OCI-LY3 (cell line): Measurements from ENCODE around the gene PLEKHA8.
A peak's percentile ranks its signal among the peaks of the same experiment; 100 is the strongest.

Source experiments
- H2AFZ ChIP-seq: fragments of 200-600, 300-600 bp; shearing (Covaris generic); 2 replicates; pipeline ENCODE4 v1.6.0; 2014; ENCODE audit warnings: antibody characterized with exemption, low read depth, low read length
- H3K27ac ChIP-seq: fragments of 200-600, 300-600 bp; sonication (generic); 2 replicates; pipeline ENCODE4 v1.5.1; 2014; ENCODE audit warnings: mild to moderate bottlenecking, low read length, moderate library complexity, mixed read lengths
- H3K27me3 ChIP-seq: fragments of 200-600, 300-600 bp; sonication (generic); 2 replicates; pipeline ENCODE4 v1.6.1; 2014; ENCODE audit warnings: low read depth, low read length, mixed read lengths
- H3K36me3 ChIP-seq: fragments of 200-600, 300-600 bp; sonication (generic); replicated peaks from 2 replicates; pipeline ENCODE3; 2014; ENCODE audit warnings: low read depth, low read length, mixed read lengths
- H3K4me1 ChIP-seq: fragments of 300-600, 200-600 bp; sonication (generic); 2 replicates; pipeline ENCODE4 v1.6.1; 2014; ENCODE audit warnings: low read length, mixed read lengths
- H3K4me2 ChIP-seq: fragments of 200-600, 300-600 bp; sonication (generic); 2 replicates; pipeline ENCODE4 v1.6.1; 2014; ENCODE audit warnings: low read length, mixed read lengths
- H3K4me3 ChIP-seq: fragments of 300-600, 200-600 bp; sonication (generic); 2 replicates; pipeline ENCODE4 v1.5.1; 2014; ENCODE audit warnings: antibody characterized with exemption, mild to moderate bottlenecking, low read length, moderate library complexity
- H3K79me2 ChIP-seq: fragments of 300-600, 200-600 bp; shearing (Covaris generic); 2 replicates; pipeline ENCODE4 v1.6.1; 2014; ENCODE audit warnings: mild to moderate bottlenecking, low read length, mixed read lengths
- H3K9ac ChIP-seq: fragments of 300-600, 200-600 bp; shearing (Covaris generic); 2 replicates; pipeline ENCODE4 v1.6.0; 2014; ENCODE audit warnings: mild to moderate bottlenecking, low read length, moderate library complexity
- H3K9me3 ChIP-seq: fragments of 200-600, 300-600 bp; shearing (Covaris generic); 2 replicates; pipeline ENCODE4 v1.6.1; 2014; ENCODE audit warnings: low read length, mixed read lengths; ENCODE audit not compliant: insufficient read depth
- H4K20me1 ChIP-seq: fragments of 200-600, 300-600 bp; sonication (generic); 2 replicates; pipeline ENCODE4 v1.6.1; 2016; ENCODE audit warnings: low read length, mixed read lengths; ENCODE audit not compliant: insufficient read depth
- CTCF ChIP-seq: fragments of 200-600, 300-600 bp; sonication (generic); IDR thresholded peaks from 2 replicates; pipeline ENCODE4 v1.5.1; 2014; ENCODE audit warnings: antibody characterized with exemption, low read length, low read depth
- EZH2phosphoT487 ChIP-seq: fragments of 200-600 bp; shearing (Covaris generic); IDR thresholded peaks from 2 replicates; pipeline ENCODE4 v1.6.1; 2018; ENCODE audit warnings: antibody characterized with exemption, mixed run types, low read depth

PLEKHA8 gene

GRCh38 chr7:30047124-30047523 lies 18.9 kb downstream of the PLEKHA8 start:
- H4K20me1 ChIP-seq = peaks cover 9% of the 10 kb centered on the region; the same call in 1 of the 2 replicates
- H3K79me2 ChIP-seq = 0 out of 2 replicates have a peak, but pooled peaks cover 3% of the 10 kb centered on the region
- H3K4me3 ChIP-seq = no peak overlapping the region
- peaks cover 11% of the 10 kb centered on the region for H3K4me1 ChIP-seq
- peaks cover 16% of the 10 kb centered on the region for H3K36me3 ChIP-seq
- H3K27me3 ChIP-seq = no peaks in the 10 kb centered on the region
- H2AFZ ChIP-seq = no peak overlapping the region
- no peak overlapping the region for H3K4me2 ChIP-seq
- H3K27ac ChIP-seq = no peak overlapping the region
- no peaks in the 10 kb centered on the region for H3K9me3 ChIP-seq
- TF ChIP-seq EZH2phosphoT487 = no peak
- TF ChIP-seq CTCF = no peak
- H3K9ac ChIP-seq = no peak overlapping the region

GRCh38 chr7:30048582-30048981 lies 20.4 kb downstream of the PLEKHA8 start:
- Histone ChIP-seq H3K27ac (no peak overlapping the region), H3K36me3 (peaks cover 16% of the 10 kb centered on the region), H3K79me2 (no peaks in the 10 kb centered on the region), H3K27me3 (no peaks in the 10 kb centered on the region), H3K9ac (no peak overlapping the region), H3K4me2 (peak overlapping the region; percentile 12; the same call in 1 of the 2 replicates), H3K4me1 (peaks cover 11% of the 10 kb centered on the region), H3K4me3 (no peak overlapping the region), H3K9me3 (no peaks in the 10 kb centered on the region), H2AFZ (no peak overlapping the region), H4K20me1 (0 out of 2 replicates have a peak, but pooled peaks cover 5% of the 10 kb centered on the region)
- no peak for TF ChIP-seq EZH2phosphoT487
- TF ChIP-seq CTCF = no peak

- 0 out of 2 replicates have a peak, but pooled peaks cover 4% of the 10 kb centered on the region for H4K20me1 ChIP-seq
- no peak overlapping the region for H3K27ac ChIP-seq
- no peaks in the 10 kb centered on the region for H3K9me3 ChIP-seq
- no peak overlapping the region for H3K4me3 ChIP-seq
- no peak overlapping the region for H3K4me2 ChIP-seq
- H2AFZ ChIP-seq = no peak overlapping the region
- no peak overlapping the region for H3K9ac ChIP-seq
- H3K36me3 ChIP-seq = peaks cover 16% of the 10 kb centered on the region
- peaks cover 11% of the 10 kb centered on the region for H3K4me1 ChIP-seq
- no peaks in the 10 kb centered on the region for H3K27me3 ChIP-seq
- TF ChIP-seq EZH2phosphoT487 (no peak), CTCF (no peak)
- no peaks in the 10 kb centered on the region for H3K79me2 ChIP-seq
These were observed 21.0 kb downstream of the PLEKHA8 start for GRCh38 chr7:30049173-30049572.

- H3K27ac ChIP-seq = no peak overlapping the region
- H3K9me3 ChIP-seq = no peaks in the 10 kb centered on the region
- H3K79me2 ChIP-seq = no peaks in the 10 kb centered on the region
- H3K36me3 ChIP-seq = peaks cover 8% of the 10 kb centered on the region
- no peaks in the 10 kb centered on the region for H3K27me3 ChIP-seq
- H3K4me3 ChIP-seq = no peak overlapping the region
- no peaks in the 10 kb centered on the region for H4K20me1 ChIP-seq
- H3K4me2 ChIP-seq = no peak overlapping the region
- no peak overlapping the region for H3K9ac ChIP-seq
- TF ChIP-seq EZH2phosphoT487 (no peak), CTCF (no peak)
- H2AFZ ChIP-seq = no peak overlapping the region
- H3K4me1 ChIP-seq = peaks cover 10% of the 10 kb centered on the region
These were observed 24.9 kb downstream of the PLEKHA8 start for GRCh38 chr7:30053068-30053467.
